Uterus (tissue), 2 donors: ENCODE data around the gene ZBTB20.

ENCODE experiments used
- CTCF ChIP-seq, 4 experiments: fragments of 200-600 bp in 2 of 4; fragments of 450-650 bp in 2 of 4; sonication (generic) in 2 of 4; IDR thresholded peaks; one replicate each; pipeline ENCODE4 v1.5.1; 2016 to 2019; ENCODE audit warnings: antibody characterized with exemption in 4 of 4, mild to moderate bottlenecking in 2 of 4, moderate library complexity in 1 of 4
- POLR2A ChIP-seq, 2 donors: fragments of 450-650 bp; IDR thresholded peaks; one replicate each; pipeline ENCODE4 v1.6.1; 2016; ENCODE audit warnings: antibody characterized with exemption in 2 of 2, mild to moderate bottlenecking in 1 of 2, moderate library complexity in 1 of 2

- TF ChIP-seq CTCF (IDR thresholded peaks at IDR 0.05) (no peak), POLR2A (IDR thresholded peaks at IDR 0.05) (no peak)
These were observed 769.7 kb downstream of the ZBTB20 start for GRCh38 chr3:114377426-114377825.
